ENCODE measurements around the gene IGF1R. TPM values are rescaled to one million over a fixed set of nuclear protein-coding genes. Genes with fewer than 3 reads are reported as not detected.

The IGF1R gene
- total and polyA plus RNA-seq, 2 of the 8 experiments (the other 6 are each of a cell fraction or from before 2014, with no cell fraction given) = 32.9 to 109 TPM

- H3K79me1 ChIP-seq (ENCODE audit: low read depth, low read length) = peaks cover 17% of the 10 kb centered on the region
- H4K20me1 ChIP-seq (replicated peaks in 1 of 2; ENCODE audit: control insufficient read depth in 1 of 2, insufficient read depth in 2 of 2, low read length in 2 of 2) = peaks cover 5 to 15% of the 10 kb centered on the region in 2 experiments
- H3K23me2 ChIP-seq (ENCODE audit: low read depth, low read length) = no peaks in the 10 kb centered on the region
- H3K4ac ChIP-seq (replicated peaks; ENCODE audit: insufficient read length, low read depth, low read length) = no peak overlapping the region
- 77% methylated on average over 3 of the region's 3 CpGs; no CpG with 5 or more reads in 1 of the 2 experiments for WGBS, 2 experiments (ENCODE audit: extremely low coverage in 1 of 2, insufficient coverage in 1 of 2, insufficient read length in 1 of 2, insufficient replicate concordance in 2 of 2, low coverage in 1 of 2, low lambda C conversion rate in 2 of 2, missing lambda C conversion rate in 1 of 2)
- CTCF ChIA-PET (ENCODE audit: partially characterized antibody) = interaction anchor here (0.5 to 1.5 kb wide), 9 partner anchors 10 to 236 kb away, joined by 3 to 5 read pairs (median 3); no protein-coding TSS in a partner anchor
- 0 out of 2 replicates have a peak overlapping the region, but pooled peaks have one; percentile 5 for H2AK5ac ChIP-seq (ENCODE audit: low read depth, low read length)
- no peak overlapping the region; the same call in 1 of the 2 replicates for H2BK12ac ChIP-seq (ENCODE audit: low read depth, low read length)
- no peak overlapping the region for H3K23ac ChIP-seq (ENCODE audit: insufficient read length)
- DNase-seq (ENCODE audit: low read depth in 1 of 2, low spot score in 2 of 2) = no peak
- peak overlapping the region; percentile 55; the same call in 1 of the 2 replicates for H3K18ac ChIP-seq (ENCODE audit: extremely low read depth, low read length)
- FAIRE-seq = no peak
- no peak overlapping the region for H3K4me3 ChIP-seq (ENCODE audit: extremely low read depth in 1 of 4, insufficient read depth in 2 of 4, low read depth in 3 of 4, low read length in 4 of 4)
- peak overlapping the region; percentile 12 to 44; a peak in 1 of 4 replicates for H3K4me2 ChIP-seq (ENCODE audit: insufficient read depth in 1 of 2, low read depth in 2 of 2, low read length in 2 of 2)
- no peak overlapping the region for H2AFZ ChIP-seq (ENCODE audit: low read length)
- no peak overlapping the region for H4K5ac ChIP-seq (ENCODE audit: insufficient read length, low read depth, low read length)
- no peaks in the 10 kb centered on the region for H3K27me3 ChIP-seq (replicated peaks in 1 of 4; ENCODE audit: control insufficient read depth in 3 of 4, extremely low read depth in 1 of 4, insufficient read depth in 3 of 4, low read length in 3 of 4)
- peaks cover 2 to 17% (median 9%) of the 10 kb centered on the region in 4 experiments for H3K4me1 ChIP-seq (replicated peaks in 1 of 4; ENCODE audit: control insufficient read depth in 3 of 4, insufficient read depth in 4 of 4, low read length in 3 of 4)
- no peak overlapping the region for H2BK15ac ChIP-seq (ENCODE audit: low read length)
- peaks cover 17 to 98% of the 10 kb centered on the region in 2 experiments; a peak in 3 of 4 replicates for H3K79me2 ChIP-seq (ENCODE audit: control insufficient read depth in 1 of 2, insufficient read depth in 2 of 2, low read length in 2 of 2)
- no peak overlapping the region for H3K14ac ChIP-seq (ENCODE audit: insufficient read length)
- H2BK120ac ChIP-seq (replicated peaks; ENCODE audit: low read depth, low read length) = no peak overlapping the region
- TF ChIP-seq YY1 (IDR thresholded peaks at IDR 0.05; ENCODE audit: low read depth, low read length) = 0 out of 2 replicates have a peak, but pooled peaks have one; percentile 1
- no peak for TF ChIP-seq MAX (IDR thresholded peaks at IDR 0.05)
- TF ChIP-seq HDAC2 (IDR thresholded peaks at IDR 0.05; ENCODE audit: borderline replicate concordance in 1 of 2, low read depth in 2 of 2, low read length in 2 of 2) = peak in 1 of 2 experiments; percentile 44; a peak in 1 of 4 replicates
- H4K91ac ChIP-seq (replicated peaks; ENCODE audit: insufficient read length, low read length) = no peak overlapping the region
- H2BK5ac ChIP-seq (ENCODE audit: low read depth, low read length) = no peak overlapping the region
- H3K9ac ChIP-seq (replicated peaks in 1 of 4; ENCODE audit: extremely low read depth in 1 of 4, low read depth in 3 of 4, low read length in 3 of 4) = no peak overlapping the region; a peak in 1 of 7 replicates
- H3K36me3 ChIP-seq (ENCODE audit: control insufficient read depth in 2 of 4, insufficient read depth in 4 of 4, low read length in 3 of 4) = no peaks in the 10 kb centered on the region
- no peak overlapping the region for H3K56ac ChIP-seq (replicated peaks; ENCODE audit: insufficient read length, low read depth, low read length)
- H2BK20ac ChIP-seq (ENCODE audit: low read length) = no peak overlapping the region
- POLR2A ChIA-PET (ENCODE audit: partially characterized antibody) = interaction anchor here (1.4 kb wide), 1 partner anchor 19 kb away, joined by 5 read pairs; no protein-coding TSS in a partner anchor
- peak overlapping the region; percentile 62; the same call in 1 of the 2 replicates for H3K27ac ChIP-seq (ENCODE audit: low read depth, low read length)
- no peak overlapping the region for H4K8ac ChIP-seq (ENCODE audit: extremely low read depth, insufficient read depth, low read length)
- no peaks in the 10 kb centered on the region for H3K9me3 ChIP-seq (ENCODE audit: insufficient read depth in 2 of 2, low read depth in 1 of 2, low read length in 1 of 2)
These were observed 106.3 kb downstream of the IGF1R start for GRCh38 chr15:98754657-98755022.
